H1 (cell line): ENCODE results near the gene TXLNG. TPM values are rescaled to one million over a fixed set of nuclear protein-coding genes. Genes with fewer than 3 reads are reported as not detected.
"Not testable (repeated sequence)": the region's sequence is repeated elsewhere in the genome, so short reads cannot be mapped to it uniquely, and the experiment has no call there.

Source experiments
- CTCF ChIA-PET: fragments of 300-600 bp; sonication (Branson Sonifier 250); formaldehyde crosslinking; loops from one replicate; lab custom pipeline; 2021; ENCODE audit not compliant: partially characterized antibody; lab: Charles Lee
- POLR2A ChIA-PET: fragments of 300-600 bp; sonication (Branson Sonifier 250); formaldehyde crosslinking; loops from one replicate; lab custom pipeline; 2021; ENCODE audit warnings: inconsistent platforms; ENCODE audit not compliant: partially characterized antibody; lab: Charles Lee
- DNase-seq, 2 experiments: peaks; one replicate each; pipeline versions ENCODE4 v3.0.0 to v3.0.0-alpha.2; 2010 to 2022; ENCODE audit warnings: low spot score in 2 of 2, low read depth in 1 of 2, mixed read lengths in 1 of 2
- FAIRE-seq: peaks from 2 replicates; lab custom pipeline; 2011; peaks lifted over from hg19 to GRCh38; lab: Jason Lieb, UNC
- H2AFZ ChIP-seq: 2 replicates; pipeline ENCODE4 v1.8.1; 2012; ENCODE audit warnings: low read length, inconsistent platforms
- H2AK5ac ChIP-seq: 2 replicates; pipeline ENCODE4 v1.6.1; 2013; ENCODE audit warnings: low read depth, low read length
- H2BK120ac ChIP-seq: replicated peaks from 2 replicates; pipeline ENCODE3; 2013; ENCODE audit warnings: low read depth, low read length, inconsistent platforms
- H2BK12ac ChIP-seq: 2 replicates; pipeline ENCODE4 v1.6.1; 2013; ENCODE audit warnings: low read depth, low read length
- H2BK15ac ChIP-seq: 2 replicates; pipeline ENCODE4 v1.6.1; 2013; ENCODE audit warnings: low read length
- H2BK20ac ChIP-seq: 2 replicates; pipeline ENCODE4 v1.6.1; 2013; ENCODE audit warnings: low read length
- H2BK5ac ChIP-seq: 2 replicates; pipeline ENCODE4 v1.6.1; 2013; ENCODE audit warnings: low read depth, low read length
- H3K14ac ChIP-seq: 2 replicates; pipeline ENCODE4 v1.6.1; 2013; ENCODE audit warnings: inconsistent platforms; ENCODE audit not compliant: insufficient read length
- H3K18ac ChIP-seq: 2 replicates; pipeline ENCODE4 v1.6.1; 2013; ENCODE audit warnings: low read length; ENCODE audit errors: extremely low read depth
- H3K23ac ChIP-seq: 2 replicates; pipeline ENCODE4 v1.6.1; 2013; ENCODE audit warnings: inconsistent platforms; ENCODE audit not compliant: insufficient read length
- H3K23me2 ChIP-seq: 2 replicates; pipeline ENCODE4 v1.6.1; 2013; ENCODE audit warnings: low read depth, low read length
- H3K27ac ChIP-seq: 2 replicates; pipeline ENCODE4 v1.6.1; 2011; ENCODE audit warnings: low read depth, low read length, inconsistent platforms
- H3K27me3 ChIP-seq, 4 experiments: replicated peaks in 1 of 4; 1 replicate in 1 of 4; 2 replicates in 3 of 4; pipeline versions ENCODE4 v1.6.1 to v1.8.1; 2011 to 2013; ENCODE audit warnings: low read length in 3 of 4, mild to moderate bottlenecking in 3 of 4, inconsistent platforms in 2 of 4, mixed read lengths in 2 of 4, moderate library complexity in 1 of 4; ENCODE audit not compliant: control insufficient read depth in 3 of 4, insufficient read depth in 3 of 4; ENCODE audit errors: extremely low read depth in 1 of 4
- H3K36me3 ChIP-seq, 4 experiments: 2 replicates each; pipeline versions ENCODE4 v1.6.1 to v1.8.1; 2011 to 2013; ENCODE audit warnings: mild to moderate bottlenecking in 4 of 4, low read length in 3 of 4, moderate library complexity in 2 of 4, control low read depth in 1 of 4, inconsistent platforms in 1 of 4; ENCODE audit not compliant: insufficient read depth in 4 of 4, control insufficient read depth in 2 of 4
- H3K4ac ChIP-seq: replicated peaks from 2 replicates; pipeline ENCODE3; 2013; ENCODE audit warnings: low read length, low read depth, mixed read lengths, inconsistent platforms; ENCODE audit not compliant: insufficient read length
- H3K4me1 ChIP-seq, 4 experiments: replicated peaks in 1 of 4; 1 replicate in 1 of 4; 2 replicates in 3 of 4; pipeline versions ENCODE4 v1.6.1 to v1.8.1; 2011 to 2013; ENCODE audit warnings: low read length in 3 of 4, inconsistent platforms in 2 of 4, mixed read lengths in 1 of 4; ENCODE audit not compliant: insufficient read depth in 4 of 4, control insufficient read depth in 3 of 4
- H3K4me2 ChIP-seq, 2 experiments: 2 replicates each; pipeline versions ENCODE4 v1.6.1 to v1.8.1; 2011 to 2013; ENCODE audit warnings: low read depth in 2 of 2, low read length in 2 of 2, control low read depth in 1 of 2, inconsistent platforms in 1 of 2, mild to moderate bottlenecking in 1 of 2; ENCODE audit not compliant: insufficient read depth in 1 of 2
- H3K4me3 ChIP-seq, 4 experiments: fragments of 200-600, 300-600 bp in 1 of 4; sonication (generic), shearing (Covaris generic), sonication (Bioruptor Twin) in 1 of 4; 2 replicates each; pipeline versions ENCODE4 v1.5.1 to v1.8.1; 2011 to 2016; ENCODE audit warnings: low read length in 4 of 4, low read depth in 3 of 4, control low read depth in 2 of 4, inconsistent platforms in 2 of 4, mild to moderate bottlenecking in 2 of 4, mixed read lengths in 1 of 4, moderate library complexity in 1 of 4; ENCODE audit not compliant: insufficient read depth in 2 of 4; ENCODE audit errors: extremely low read depth in 1 of 4
- H3K56ac ChIP-seq: replicated peaks from 2 replicates; pipeline ENCODE3; 2013; ENCODE audit warnings: low read depth, mild to moderate bottlenecking, mixed read lengths, low read length, inconsistent platforms; ENCODE audit not compliant: insufficient read length
- H3K79me1 ChIP-seq: 2 replicates; pipeline ENCODE4 v1.6.1; 2013; ENCODE audit warnings: low read depth, low read length, control low read depth
- H3K79me2 ChIP-seq, 2 experiments: 2 replicates each; pipeline versions ENCODE4 v1.6.1 to v1.8.1; 2012 to 2013; ENCODE audit warnings: low read length in 2 of 2, mild to moderate bottlenecking in 2 of 2, inconsistent platforms in 1 of 2; ENCODE audit not compliant: insufficient read depth in 2 of 2, control insufficient read depth in 1 of 2
- H3K9ac ChIP-seq, 4 experiments: replicated peaks in 1 of 4; 1 replicate in 1 of 4; 2 replicates in 3 of 4; pipeline versions ENCODE4 v1.6.1 to v1.8.1; 2011 to 2013; ENCODE audit warnings: low read depth in 3 of 4, low read length in 3 of 4, control low read depth in 2 of 4, mild to moderate bottlenecking in 2 of 4, moderate library complexity in 2 of 4, inconsistent platforms in 1 of 4; ENCODE audit errors: extremely low read depth in 1 of 4
- H3K9me3 ChIP-seq, 2 experiments: 2 replicates each; pipeline versions ENCODE4 v1.6.1 to v1.8.1; 2012 to 2013; ENCODE audit warnings: mild to moderate bottlenecking in 2 of 2, moderate library complexity in 2 of 2, control low read depth in 1 of 2, inconsistent platforms in 1 of 2, low read depth in 1 of 2, low read length in 1 of 2, mixed read lengths in 1 of 2; ENCODE audit not compliant: insufficient read depth in 2 of 2
- H4K20me1 ChIP-seq, 2 experiments: replicated peaks in 1 of 2; 2 replicates each; pipeline versions ENCODE3 to v1.8.1; 2011 to 2013; ENCODE audit warnings: inconsistent platforms in 2 of 2, low read length in 2 of 2, mild to moderate bottlenecking in 1 of 2; ENCODE audit not compliant: insufficient read depth in 2 of 2, control insufficient read depth in 1 of 2
- H4K5ac ChIP-seq: 2 replicates; pipeline ENCODE4 v1.6.1; 2013; ENCODE audit warnings: low read length, low read depth, mixed read lengths, inconsistent platforms; ENCODE audit not compliant: insufficient read length
- H4K8ac ChIP-seq: 2 replicates; pipeline ENCODE4 v1.8.0; 2013; ENCODE audit warnings: mild to moderate bottlenecking, moderate library complexity, low read length, inconsistent platforms; ENCODE audit not compliant: insufficient read depth; ENCODE audit errors: extremely low read depth
- H4K91ac ChIP-seq: replicated peaks from 2 replicates; pipeline ENCODE3; 2013; ENCODE audit warnings: low read length, mixed read lengths, inconsistent platforms; ENCODE audit not compliant: insufficient read length
- GABPA ChIP-seq: IDR thresholded peaks from 2 replicates; pipeline ENCODE4 v1.6.1; 2011; ENCODE audit warnings: mild to moderate bottlenecking, low read length, moderate library complexity, borderline replicate concordance; ENCODE audit not compliant: insufficient read depth
- WGBS, 2 experiments: shearing (Covaris generic) in 1 of 2; methylation state at CpG; one replicate each; pipeline versions ENCODE4 v1.1.6 to v1.1.7; 2013 to 2015; ENCODE audit warnings: low lambda C conversion rate in 2 of 2, mixed read lengths in 2 of 2, inconsistent platforms in 1 of 2, low coverage in 1 of 2, missing lambda C conversion rate in 1 of 2; ENCODE audit not compliant: insufficient replicate concordance in 2 of 2, insufficient coverage in 1 of 2, insufficient read length in 1 of 2; ENCODE audit errors: extremely low coverage in 1 of 2, missing lambda C conversion rate in 1 of 2; 5-methylcytosine and 5-hydroxymethylcytosine counted together
- polyA plus RNA-seq, 7 experiments: library from polyadenylated mRNA; depleted of rRNA in 3 of 7; stranded (reverse) in 5 of 7; unstranded in 2 of 7; fragments of >200 nt in 5 of 7; fragments of 200-250 nt in 2 of 7; gene quantifications; 1 replicate in 5 of 7; 2 replicates in 1 of 7; 4 replicates in 1 of 7; pipeline versions ENCODE4 v1.2.1 to v1.2.3, GENCODE V29; 2011 to 2013; ENCODE audit warnings: missing spikeins in 2 of 7, mixed read lengths in 2 of 7
- total RNA-seq: library from RNA; stranded (reverse); fragmentation: NEBNext Ultra II Directional; extraction: Animal tissue kit (Norgen Biotek cat#: 25700); gene quantifications from 2 replicates; pipeline ENCODE4 v1.2.1, GENCODE V29; 2021

The TXLNG gene
- total and polyA plus RNA-seq, 2 of the 8 experiments (the other 6 are each of a cell fraction or from before 2014, with no cell fraction given) = 32.9 to 42.9 TPM

GRCh38 chrX:16783452-16783851 is 2.8 kb upstream of the TXLNG start:
- Histone ChIP-seq H3K4me1 (no peaks in the 10 kb centered on the region), H4K8ac (no peak overlapping the region), H2AK5ac (no peak overlapping the region), H3K4ac (no peak overlapping the region), H3K9ac (no peak overlapping the region), H3K14ac (no peak overlapping the region), H3K4me2 (no peak overlapping the region), H3K27me3 (no peaks in the 10 kb centered on the region), H3K4me3 (no peak overlapping the region), H4K5ac (no peak overlapping the region), H2BK20ac (no peak overlapping the region), H3K79me2 (peaks cover 8 to 18% of the 10 kb centered on the region in 2 experiments), H3K23me2 (no peaks in the 10 kb centered on the region), H3K36me3 (no peaks in the 10 kb centered on the region; a peak in 1 of 8 replicates), H3K18ac (no peak overlapping the region), H3K23ac (no peak overlapping the region), H3K9me3 (no peaks in the 10 kb centered on the region), H3K79me1 (no peaks in the 10 kb centered on the region), H3K56ac (no peak overlapping the region), H4K91ac (no peak overlapping the region), H2BK5ac (no peak overlapping the region), H2BK120ac (no peak overlapping the region), H3K27ac (no peak overlapping the region), H2BK12ac (no peak overlapping the region)
- 95% methylated on average over 16 of the region's 17 CpGs; no CpG with 5 or more reads in 1 of the 2 experiments for WGBS, 2 experiments
- FAIRE-seq (no peak), DNase-seq (no peak)
- CTCF ChIA-PET = interaction anchor here (1.0 kb wide), 1 partner anchor 24 kb away, joined by 3 read pairs; no protein-coding TSS in a partner anchor
- POLR2A ChIA-PET = interaction anchor here (1.1 to 1.7 kb wide), 4 partner anchors 10 to 18 kb away, joined by 3 to 7 read pairs (median 4); no protein-coding TSS in a partner anchor
- no peak for TF ChIP-seq GABPA
- TF ChIP-seq, all 59 proteins: peak for 0
- H2BK15ac ChIP-seq = no peak overlapping the region
- H4K20me1 ChIP-seq = peaks cover 0 to 2% of the 10 kb centered on the region in 2 experiments
- no peak overlapping the region for H2AFZ ChIP-seq

- peaks cover 8 to 28% of the 10 kb centered on the region in 2 experiments for H3K79me2 ChIP-seq
- H3K4me2 ChIP-seq, CTCF ChIA-PET: not testable (repeated sequence)
Measured at GRCh38 chrX:16784440-16784839, 1.8 kb upstream of the TXLNG start.

More at GRCh38 chrX:16784440-16784839, 1.8 kb upstream of the TXLNG start:
- not testable (repeated sequence) for H3K9me3 ChIP-seq, H2BK15ac ChIP-seq, H3K79me1 ChIP-seq, H3K56ac ChIP-seq, H3K9ac ChIP-seq, H4K20me1 ChIP-seq, H2AFZ ChIP-seq, DNase-seq, H3K27ac ChIP-seq, H2BK12ac ChIP-seq, H2BK20ac ChIP-seq, H3K4me3 ChIP-seq, H4K91ac ChIP-seq, H3K14ac ChIP-seq, H4K5ac ChIP-seq, H2BK120ac ChIP-seq, H4K8ac ChIP-seq, H3K27me3 ChIP-seq, H3K4me1 ChIP-seq, H2AK5ac ChIP-seq, FAIRE-seq, H3K4ac ChIP-seq, H3K23me2 ChIP-seq, H3K36me3 ChIP-seq, H3K18ac ChIP-seq, H3K23ac ChIP-seq, H2BK5ac ChIP-seq
- POLR2A ChIA-PET = interaction anchor here (0.6 to 2.3 kb wide), 6 partner anchors 9 to 179 kb away, joined by 3 to 10 read pairs (median 4); no protein-coding TSS in a partner anchor
- 97% methylated on average over 11 of the region's 18 CpGs; no CpG with 5 or more reads in 1 of the 2 experiments for WGBS, 2 experiments
